GM12878 (cell line): ENCODE measurements around the gene TMEM217. TPM values are rescaled to one million over a fixed set of nuclear protein-coding genes. Genes with fewer than 3 reads are reported as not detected.

Experiments
- ATAC-seq: fragments of 200-7000 bp; cut with Tn5 transposase; 3 replicates; pipeline ENCODE4 v1.9.1; 2020; ENCODE audit warnings: mild to moderate bottlenecking, moderate library complexity
- BruUV-seq: library from RNA; stranded (reverse); fragments of 400-500 nt; replicated peaks from 2 replicates; lab custom pipeline; 2021; lab: Mats Ljungman, UMichigan
- CTCF ChIA-PET: fragments of 300-600 bp; sonication (Branson Sonifier 250); formaldehyde crosslinking; extraction: SDS; loops from one replicate; lab custom pipeline; 2021; ENCODE audit warnings: inconsistent platforms; lab: Yijun Ruan, JAX
- POLR2A ChIA-PET: fragments of 350-600 bp; formaldehyde crosslinking; extraction: SDS; loops from one replicate; lab custom pipeline; 2021; ENCODE audit warnings: inconsistent platforms; lab: Charles Lee
- RAD21 ChIA-PET: fragments of 300-600 bp; sonication (Branson Sonifier 250); formaldehyde crosslinking; loops from one replicate; lab custom pipeline; 2023; ENCODE audit warnings: antibody characterized with exemption; ENCODE audit not compliant: unreplicated experiment; lab: Charles Lee
- SMC1A ChIA-PET: fragments of 300-600 bp; sonication (Branson Sonifier 250); formaldehyde crosslinking; loops from one replicate; lab custom pipeline; 2023; ENCODE audit not compliant: unreplicated experiment, uncharacterized antibody; lab: Charles Lee
- DNase-seq: peaks from one replicate; pipeline ENCODE4 v3.0.0-alpha.2; 2011; ENCODE audit warnings: low read depth, low spot score
- FAIRE-seq: peaks from 3 replicates; lab custom pipeline; 2011; peaks lifted over from hg19 to GRCh38; lab: Jason Lieb, UNC
- H2AFZ ChIP-seq: 2 replicates; pipeline ENCODE4 v1.6.0; 2011; ENCODE audit warnings: low read depth, low read length, control low read depth; ENCODE audit not compliant: control insufficient read depth
- H3K27ac ChIP-seq: 2 replicates; pipeline ENCODE4 v1.5.1; 2011; ENCODE audit warnings: control low read depth; ENCODE audit not compliant: control insufficient read depth, insufficient read depth
- H3K27me3 ChIP-seq, 2 experiments: replicated peaks in 1 of 2; 2 replicates each; pipeline versions ENCODE4 v1.6.0 to v1.6.1; 2011; ENCODE audit warnings: low read length in 1 of 2; ENCODE audit not compliant: control insufficient read depth in 2 of 2, insufficient read depth in 2 of 2
- H3K36me3 ChIP-seq, 2 experiments: 2 replicates each; pipeline ENCODE4 v1.5.1; 2011; ENCODE audit warnings: low read length in 1 of 2; ENCODE audit not compliant: control insufficient read depth in 2 of 2, insufficient read depth in 2 of 2
- H3K4me1 ChIP-seq: 2 replicates; pipeline ENCODE4 v1.6.1; 2011; ENCODE audit warnings: mild to moderate bottlenecking, low read length, moderate library complexity, mixed read lengths; ENCODE audit not compliant: control insufficient read depth, insufficient read depth
- H3K4me2 ChIP-seq: 2 replicates; pipeline ENCODE4 v1.6.0; 2011; ENCODE audit warnings: control low read depth; ENCODE audit not compliant: control insufficient read depth, insufficient read depth
- H3K4me3 ChIP-seq: fragments of 200-600 bp; sonication (generic); 2 replicates; pipeline ENCODE4 v1.5.1; 2016
- H3K79me2 ChIP-seq: 2 replicates; pipeline ENCODE4 v1.6.0; 2011; ENCODE audit warnings: low read length; ENCODE audit not compliant: control insufficient read depth, insufficient read depth
- H3K9ac ChIP-seq: 2 replicates; pipeline ENCODE4 v1.8.0; 2011; ENCODE audit warnings: low read length, control low read depth, mixed read lengths; ENCODE audit not compliant: control insufficient read depth, insufficient read depth
- H3K9me3 ChIP-seq: replicated peaks from 3 replicates; pipeline ENCODE4 v1.5.1; 2011; ENCODE audit warnings: mild to moderate bottlenecking, low read length; ENCODE audit not compliant: control insufficient read depth, insufficient read depth
- H4K20me1 ChIP-seq: 2 replicates; pipeline ENCODE4 v1.6.0; 2011; ENCODE audit not compliant: control insufficient read depth, insufficient read depth
- BACH1 ChIP-seq: fragments of 450-650 bp; IDR thresholded peaks from 2 replicates; pipeline ENCODE4 v1.6.1; 2017; ENCODE audit warnings: mild to moderate bottlenecking, borderline replicate concordance
- CREB1 ChIP-seq: IDR thresholded peaks from 2 replicates; pipeline ENCODE4 v1.6.1; 2012; ENCODE audit warnings: low read depth, mild to moderate bottlenecking, inconsistent platforms
- EED ChIP-seq: sonication (generic); IDR thresholded peaks from 2 replicates; pipeline ENCODE4 v1.6.1; 2016; ENCODE audit warnings: antibody characterized with exemption, low read depth
- EZH2 ChIP-seq: IDR thresholded peaks from 2 replicates; pipeline ENCODE4 v1.6.1; 2012; ENCODE audit warnings: low read depth, mild to moderate bottlenecking, control low read depth, inconsistent platforms, low read length, borderline replicate concordance; ENCODE audit not compliant: control insufficient read depth
- FOS ChIP-seq: IDR thresholded peaks from 3 replicates; pipeline ENCODE4 v1.6.1; 2011; ENCODE audit warnings: borderline replicate concordance; ENCODE audit not compliant: insufficient read length; ENCODE audit errors: extremely low read depth
- HDAC2 ChIP-seq: fragments of 200-600 bp; sonication (generic); IDR thresholded peaks from 2 replicates; pipeline ENCODE4 v1.6.1; 2017
- IRF4 ChIP-seq: IDR thresholded peaks from 2 replicates; pipeline ENCODE4 v1.6.1; 2011; ENCODE audit warnings: low read depth, low read length
- KDM1A ChIP-seq: fragments of 200-600 bp; sonication (generic); IDR thresholded peaks from 2 replicates; pipeline ENCODE4 v1.6.1; 2016; ENCODE audit warnings: borderline replicate concordance
- KLF5 ChIP-seq: fragments of 450-650 bp; IDR thresholded peaks from 2 replicates; pipeline ENCODE4 v1.6.1; 2014; ENCODE audit warnings: mild to moderate bottlenecking; ENCODE audit not compliant: partially characterized antibody
- NFXL1 ChIP-seq: fragments of 450-650 bp; IDR thresholded peaks from 2 replicates; pipeline ENCODE4 v1.6.1; 2017; ENCODE audit warnings: antibody characterized with exemption, mild to moderate bottlenecking, borderline replicate concordance
- NR2F1 ChIP-seq: fragments of 450-650 bp; conservative IDR thresholded peaks from 2 replicates; pipeline ENCODE4 v1.6.1; 2017; ENCODE audit warnings: mild to moderate bottlenecking
- RFX5 ChIP-seq: IDR thresholded peaks from 2 replicates; pipeline ENCODE4 v1.6.1; 2011; ENCODE audit warnings: low read depth, low read length, improper control_type of control experiment
- TCF7 ChIP-seq: IDR thresholded peaks from 2 replicates; pipeline ENCODE4 v1.6.1; 2014; ENCODE audit warnings: antibody characterized with exemption, borderline replicate concordance
- YY1 ChIP-seq: IDR thresholded peaks from 2 replicates; pipeline ENCODE4 v1.6.1; 2011; ENCODE audit warnings: low read depth, mild to moderate bottlenecking, low read length
- WGBS: methylation state at CpG from one replicate; pipeline ENCODE4 v1.1.6; 2016; ENCODE audit warnings: low lambda C conversion rate; ENCODE audit not compliant: insufficient replicate concordance, insufficient coverage; ENCODE audit errors: missing lambda C conversion rate; 5-methylcytosine and 5-hydroxymethylcytosine counted together
- in situ Hi-C: fragments of 300-500 bp; cut with MboI; formaldehyde crosslinking; loops from 9 replicates; pipeline ENCODE4 v1.14.3; 2018; ENCODE audit warnings: mixed read lengths
- intact Hi-C: fragments of 100-400 bp; cut with micrococcal nuclease; formaldehyde crosslinking; loops from one replicate; pipeline ENCODE4 v1.14.2; 2022; ENCODE audit not compliant: unreplicated experiment
- polyA plus RNA-seq, 11 experiments: library from polyadenylated mRNA; depleted of rRNA in 4 of 11; unstranded in 6 of 11; stranded (reverse) in 5 of 11; fragments of >200 nt; fragmentation: Nextera tagmentation in 4 of 11; fragmentation: Illumina TruSeq in 1 of 11; extraction: Ambion mirVana in 4 of 11; extraction: Trizol in 1 of 11; gene quantifications; 1 replicate in 1 of 11; 2 replicates in 10 of 11; pipeline versions ENCODE4 v1.2.1 to v1.2.3, GENCODE V29; 2011 to 2016; ENCODE audit warnings: inconsistent platforms in 2 of 11, missing spikeins in 2 of 11, low read depth in 1 of 11
- total RNA-seq, 4 experiments: library from RNA; depleted of rRNA in 3 of 4; stranded (reverse); fragments of >200 nt in 3 of 4; fragmentation: Illumina TruSeq in 1 of 4; extraction: Trizol in 1 of 4; gene quantifications; 2 replicates each; pipeline versions ENCODE4 v1.2.1 to v1.2.3, GENCODE V29; 2013 to 2021
- TF ChIP-seq, protein P1 (sequence below): fragments of 450-650 bp; IDR thresholded peaks from 2 replicates; pipeline ENCODE4 v1.6.1; 2017; ENCODE audit warnings: mild to moderate bottlenecking, moderate library complexity
- TF ChIP-seq, protein P2 (sequence below): fragments of 150-350 bp; IDR thresholded peaks from 2 replicates; pipeline ENCODE4 v1.6.1; 2016; ENCODE audit warnings: low read depth, low read length

The TMEM217 gene
- total and polyA plus RNA-seq, 10 of the 15 experiments (the other 5 are each of a cell fraction or from before 2014, with no cell fraction given) = 1.3 to 4.5 (median 2.3) TPM

DNA sequence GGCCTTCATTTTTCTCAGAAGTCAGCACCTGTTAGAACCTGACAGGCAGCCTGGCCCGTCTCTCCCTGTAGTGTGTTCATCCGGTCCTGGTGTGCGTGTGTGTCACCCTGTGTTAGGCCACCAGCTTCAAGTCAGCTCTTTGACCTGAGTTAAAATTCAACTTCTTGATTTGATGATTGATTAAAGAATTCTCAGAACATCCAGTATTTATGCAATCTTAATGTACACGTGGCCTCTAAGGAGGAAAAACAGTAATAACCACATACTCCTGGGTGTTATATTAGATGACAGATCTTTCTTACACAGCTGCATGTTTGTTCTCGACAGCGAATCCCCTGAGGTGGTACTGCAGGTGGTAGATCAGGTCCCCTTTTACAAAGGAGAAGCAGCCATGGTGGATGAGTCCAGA is 19.1 kb upstream of the TMEM217 start (continued):
- TF ChIP-seq CREB1 = no peak
- no peak for TF ChIP-seq YY1
- TF ChIP-seq NFXL1 = no peak
- TF ChIP-seq EZH2 = no peak
- no peak for TF ChIP-seq KLF5
- no peak for TF ChIP-seq IRF4

DNA sequence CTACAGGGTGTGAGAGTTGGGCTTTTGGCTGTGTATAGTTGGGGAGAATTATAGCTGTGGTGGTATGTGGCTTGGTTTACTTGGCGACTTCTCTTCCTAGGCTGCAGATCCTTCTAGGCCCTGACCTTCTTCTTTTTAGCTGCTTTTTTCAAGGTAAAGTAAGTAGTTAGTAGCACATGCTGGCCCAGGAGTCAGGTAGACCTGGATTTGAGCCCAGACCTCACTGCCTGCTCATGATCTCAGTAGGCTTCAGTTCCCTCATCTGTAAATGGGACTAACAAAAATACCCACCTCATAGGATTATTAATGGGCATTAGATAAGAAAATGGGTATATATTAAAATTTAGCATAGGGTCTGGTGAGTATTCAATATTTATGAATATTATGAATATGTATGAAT is 17.4 kb upstream of the TMEM217 start:
- DNase-seq (no peak), ATAC-seq (no peak), FAIRE-seq (no peak)
- H3K4me3 ChIP-seq = no peak overlapping the region
- H3K27ac ChIP-seq = no peak overlapping the region
- CTCF ChIA-PET = interaction anchor here (1.3 kb wide), 1 partner anchor 39 kb away, joined by 3 read pairs; no protein-coding TSS in a partner anchor
- peaks cover 5% of the 10 kb centered on the region for H3K79me2 ChIP-seq
- peaks cover 0 to 3% of the 10 kb centered on the region in 2 experiments; a peak in 2 of 4 replicates for H3K36me3 ChIP-seq
- TF ChIP-seq FOS (no peak), EED (no peak), KDM1A (no peak), BACH1 (no peak), NR2F1 (no peak), RFX5 (no peak), TCF7 (no peak), HDAC2 (no peak)
- TF ChIP-seq, protein P1, sequence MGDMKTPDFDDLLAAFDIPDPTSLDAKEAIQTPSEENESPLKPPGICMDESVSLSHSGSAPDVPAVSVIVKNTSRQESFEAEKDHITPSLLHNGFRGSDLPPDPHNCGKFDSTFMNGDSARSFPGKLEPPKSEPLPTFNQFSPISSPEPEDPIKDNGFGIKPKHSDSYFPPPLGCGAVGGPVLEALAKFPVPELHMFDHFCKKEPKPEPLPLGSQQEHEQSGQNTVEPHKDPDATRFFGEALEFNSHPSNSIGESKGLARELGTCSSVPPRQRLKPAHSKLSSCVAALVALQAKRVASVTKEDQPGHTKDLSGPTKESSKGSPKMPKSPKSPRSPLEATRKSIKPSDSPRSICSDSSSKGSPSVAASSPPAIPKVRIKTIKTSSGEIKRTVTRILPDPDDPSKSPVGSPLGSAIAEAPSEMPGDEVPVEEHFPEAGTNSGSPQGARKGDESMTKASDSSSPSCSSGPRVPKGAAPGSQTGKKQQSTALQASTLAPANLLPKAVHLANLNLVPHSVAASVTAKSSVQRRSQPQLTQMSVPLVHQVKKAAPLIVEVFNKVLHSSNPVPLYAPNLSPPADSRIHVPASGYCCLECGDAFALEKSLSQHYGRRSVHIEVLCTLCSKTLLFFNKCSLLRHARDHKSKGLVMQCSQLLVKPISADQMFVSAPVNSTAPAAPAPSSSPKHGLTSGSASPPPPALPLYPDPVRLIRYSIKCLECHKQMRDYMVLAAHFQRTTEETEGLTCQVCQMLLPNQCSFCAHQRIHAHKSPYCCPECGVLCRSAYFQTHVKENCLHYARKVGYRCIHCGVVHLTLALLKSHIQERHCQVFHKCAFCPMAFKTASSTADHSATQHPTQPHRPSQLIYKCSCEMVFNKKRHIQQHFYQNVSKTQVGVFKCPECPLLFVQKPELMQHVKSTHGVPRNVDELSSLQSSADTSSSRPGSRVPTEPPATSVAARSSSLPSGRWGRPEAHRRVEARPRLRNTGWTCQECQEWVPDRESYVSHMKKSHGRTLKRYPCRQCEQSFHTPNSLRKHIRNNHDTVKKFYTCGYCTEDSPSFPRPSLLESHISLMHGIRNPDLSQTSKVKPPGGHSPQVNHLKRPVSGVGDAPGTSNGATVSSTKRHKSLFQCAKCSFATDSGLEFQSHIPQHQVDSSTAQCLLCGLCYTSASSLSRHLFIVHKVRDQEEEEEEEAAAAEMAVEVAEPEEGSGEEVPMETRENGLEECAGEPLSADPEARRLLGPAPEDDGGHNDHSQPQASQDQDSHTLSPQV = no peak
- TF ChIP-seq, protein P2, sequence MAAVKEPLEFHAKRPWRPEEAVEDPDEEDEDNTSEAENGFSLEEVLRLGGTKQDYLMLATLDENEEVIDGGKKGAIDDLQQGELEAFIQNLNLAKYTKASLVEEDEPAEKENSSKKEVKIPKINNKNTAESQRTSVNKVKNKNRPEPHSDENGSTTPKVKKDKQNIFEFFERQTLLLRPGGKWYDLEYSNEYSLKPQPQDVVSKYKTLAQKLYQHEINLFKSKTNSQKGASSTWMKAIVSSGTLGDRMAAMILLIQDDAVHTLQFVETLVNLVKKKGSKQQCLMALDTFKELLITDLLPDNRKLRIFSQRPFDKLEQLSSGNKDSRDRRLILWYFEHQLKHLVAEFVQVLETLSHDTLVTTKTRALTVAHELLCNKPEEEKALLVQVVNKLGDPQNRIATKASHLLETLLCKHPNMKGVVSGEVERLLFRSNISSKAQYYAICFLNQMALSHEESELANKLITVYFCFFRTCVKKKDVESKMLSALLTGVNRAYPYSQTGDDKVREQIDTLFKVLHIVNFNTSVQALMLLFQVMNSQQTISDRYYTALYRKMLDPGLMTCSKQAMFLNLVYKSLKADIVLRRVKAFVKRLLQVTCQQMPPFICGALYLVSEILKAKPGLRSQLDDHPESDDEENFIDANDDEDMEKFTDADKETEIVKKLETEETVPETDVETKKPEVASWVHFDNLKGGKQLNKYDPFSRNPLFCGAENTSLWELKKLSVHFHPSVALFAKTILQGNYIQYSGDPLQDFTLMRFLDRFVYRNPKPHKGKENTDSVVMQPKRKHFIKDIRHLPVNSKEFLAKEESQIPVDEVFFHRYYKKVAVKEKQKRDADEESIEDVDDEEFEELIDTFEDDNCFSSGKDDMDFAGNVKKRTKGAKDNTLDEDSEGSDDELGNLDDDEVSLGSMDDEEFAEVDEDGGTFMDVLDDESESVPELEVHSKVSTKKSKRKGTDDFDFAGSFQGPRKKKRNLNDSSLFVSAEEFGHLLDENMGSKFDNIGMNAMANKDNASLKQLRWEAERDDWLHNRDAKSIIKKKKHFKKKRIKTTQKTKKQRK = no peak
- H2AFZ ChIP-seq = no peak overlapping the region
- H4K20me1 ChIP-seq = no peaks in the 10 kb centered on the region
- POLR2A ChIA-PET = interaction anchor here (0.7 kb wide), 1 partner anchor 547 kb away, joined by 3 read pairs; no protein-coding TSS in a partner anchor
- no peaks in the 10 kb centered on the region for H3K9me3 ChIP-seq
- 94% methylated on average over 1 of the region's 1 CpG for WGBS
- BruUV-seq = no TSS peak
- in situ Hi-C loops = no loop called here
- H3K4me2 ChIP-seq = no peak overlapping the region
- H3K9ac ChIP-seq = no peak overlapping the region
- RAD21 ChIA-PET = no interaction called here
- H3K4me1 ChIP-seq = peaks cover 9% of the 10 kb centered on the region; the same call in 1 of the 2 replicates
- H3K27me3 ChIP-seq = no peaks in the 10 kb centered on the region
- SMC1A ChIA-PET = interaction anchor here (1.5 kb wide), 1 partner anchor 10 kb away, joined by 4 read pairs; no protein-coding TSS in a partner anchor
- intact Hi-C loops = no loop called here
